NCI-H1417 (cell line): Measurements from ENCODE around the gene OTOA.
"Not testable (repeated sequence)": the region's sequence is repeated elsewhere in the genome, so short reads cannot be mapped to it uniquely, and the experiment has no call there.

ENCODE experiments used
- DNase-seq, 3 experiments: peaks; one replicate each; lab custom pipeline; 2025; lab: John Stamatoyannopoulos, UW

Gene OTOA

GRCh38 chr16:21674456-21674855 lies 10.7 kb downstream of the OTOA start:
- not testable (repeated sequence) for DNase-seq

DNA sequence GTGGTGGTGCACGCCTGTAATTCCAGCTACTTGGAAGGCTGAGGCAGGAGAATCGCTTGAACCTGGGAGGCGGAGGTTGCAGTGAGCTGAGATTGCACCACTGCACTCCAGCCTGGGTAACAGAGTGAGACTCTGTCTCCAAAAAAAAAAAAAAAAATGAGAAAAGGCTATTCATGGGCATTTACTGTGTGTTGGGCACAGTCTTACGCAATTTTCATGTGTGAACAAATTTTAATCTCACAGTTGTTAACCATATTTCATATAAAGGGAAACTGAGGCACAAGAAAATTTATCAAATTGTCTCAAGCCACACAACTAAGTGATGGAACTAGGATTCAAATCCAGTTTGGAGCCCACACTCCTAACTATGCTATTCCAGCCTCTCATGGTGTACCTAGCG lies 16.9 kb downstream of the OTOA start:
- not testable (repeated sequence) for DNase-seq

- no peak for DNase-seq
Measured at GRCh38 chr16:21683184-21683583, 19.4 kb downstream of the OTOA start.

GRCh38 chr16:21684199-21684598 lies 20.4 kb downstream of the OTOA start:
- peak in 1 of 3 experiments; percentile 17 for DNase-seq

GRCh38 chr16:21685034-21685455 lies 21.3 kb downstream of the OTOA start:
- DNase-seq: no peak

DNA sequence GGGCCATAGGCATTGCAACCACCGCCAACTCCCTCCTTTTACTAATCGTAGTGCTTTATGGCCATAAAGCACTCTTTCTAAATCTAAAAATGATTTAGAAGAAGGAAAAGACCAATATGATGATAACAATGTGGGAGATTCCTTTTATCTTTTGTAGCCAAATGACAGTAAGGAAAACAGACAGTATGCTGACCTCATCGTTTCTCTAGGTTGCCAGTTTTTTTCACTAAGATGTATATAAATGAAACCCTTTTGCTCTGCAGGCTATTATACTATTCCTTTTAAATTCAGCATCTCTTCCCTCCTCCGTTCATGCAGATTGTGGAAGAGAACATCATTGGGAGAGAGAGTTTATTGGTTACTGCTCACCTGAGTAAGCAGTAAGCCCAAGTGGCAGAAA lies 25.3 kb downstream of the OTOA start:
- no peak for DNase-seq

DNA sequence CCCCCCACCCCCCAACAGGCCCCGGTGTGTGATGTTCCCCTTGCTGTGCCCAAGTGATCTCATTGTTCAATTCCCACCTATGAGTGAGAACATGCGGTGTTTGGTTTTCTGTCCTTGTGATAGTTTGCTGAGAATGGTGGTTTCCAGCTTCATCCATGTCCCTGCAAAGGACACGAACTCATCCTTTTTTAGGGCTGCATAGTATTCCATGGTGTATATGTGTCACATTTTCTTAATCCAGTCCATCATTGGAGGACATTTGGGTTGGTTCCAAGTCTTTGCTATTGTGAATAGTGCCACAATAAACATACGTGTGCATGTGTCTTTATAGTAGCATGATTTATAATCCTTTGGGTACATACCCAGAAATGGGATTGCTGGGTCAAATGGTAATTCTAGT lies 27.2 kb downstream of the OTOA start:
- DNase-seq: not testable (repeated sequence)

DNA sequence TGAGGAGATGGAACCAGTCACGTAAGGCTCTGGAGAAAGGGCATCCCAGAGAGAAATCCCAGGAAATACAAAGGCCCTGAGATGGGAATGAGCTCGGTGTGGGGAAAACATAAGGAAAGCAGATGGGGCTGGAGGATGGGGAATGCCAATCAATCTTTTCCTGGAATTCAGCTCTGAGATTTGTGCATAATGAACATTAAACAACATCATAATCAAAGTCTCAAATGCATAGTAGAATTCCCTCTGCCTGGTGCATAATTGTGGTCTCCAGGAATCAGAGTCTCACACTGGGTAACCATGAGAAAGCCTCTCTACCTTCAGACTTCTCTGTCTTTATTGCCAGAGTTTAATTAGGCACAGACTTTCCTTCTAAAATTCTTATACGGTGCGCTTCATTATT lies 30.8 kb downstream of the OTOA start:
- DNase-seq: no peak

DNA sequence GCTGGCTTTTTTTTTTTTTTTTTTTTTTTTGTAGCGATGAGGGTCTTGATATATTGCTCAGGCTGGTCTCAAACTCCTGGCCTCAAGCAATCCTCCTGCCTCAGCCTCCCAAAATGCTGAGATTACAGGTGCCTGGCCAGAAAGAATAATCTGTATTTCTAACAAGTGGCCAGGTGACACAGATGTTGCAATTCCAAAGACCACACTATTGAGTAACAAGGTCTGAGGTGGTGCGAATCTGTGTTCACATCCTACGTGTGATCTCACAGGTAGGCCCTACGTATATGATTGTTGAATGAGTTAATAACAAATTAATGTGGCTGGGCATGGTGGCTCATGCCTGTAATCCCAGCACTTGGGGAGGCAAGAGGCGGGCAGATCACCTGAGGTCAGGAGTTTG lies 33.3 kb downstream of the OTOA start:
- no peak for DNase-seq

DNA sequence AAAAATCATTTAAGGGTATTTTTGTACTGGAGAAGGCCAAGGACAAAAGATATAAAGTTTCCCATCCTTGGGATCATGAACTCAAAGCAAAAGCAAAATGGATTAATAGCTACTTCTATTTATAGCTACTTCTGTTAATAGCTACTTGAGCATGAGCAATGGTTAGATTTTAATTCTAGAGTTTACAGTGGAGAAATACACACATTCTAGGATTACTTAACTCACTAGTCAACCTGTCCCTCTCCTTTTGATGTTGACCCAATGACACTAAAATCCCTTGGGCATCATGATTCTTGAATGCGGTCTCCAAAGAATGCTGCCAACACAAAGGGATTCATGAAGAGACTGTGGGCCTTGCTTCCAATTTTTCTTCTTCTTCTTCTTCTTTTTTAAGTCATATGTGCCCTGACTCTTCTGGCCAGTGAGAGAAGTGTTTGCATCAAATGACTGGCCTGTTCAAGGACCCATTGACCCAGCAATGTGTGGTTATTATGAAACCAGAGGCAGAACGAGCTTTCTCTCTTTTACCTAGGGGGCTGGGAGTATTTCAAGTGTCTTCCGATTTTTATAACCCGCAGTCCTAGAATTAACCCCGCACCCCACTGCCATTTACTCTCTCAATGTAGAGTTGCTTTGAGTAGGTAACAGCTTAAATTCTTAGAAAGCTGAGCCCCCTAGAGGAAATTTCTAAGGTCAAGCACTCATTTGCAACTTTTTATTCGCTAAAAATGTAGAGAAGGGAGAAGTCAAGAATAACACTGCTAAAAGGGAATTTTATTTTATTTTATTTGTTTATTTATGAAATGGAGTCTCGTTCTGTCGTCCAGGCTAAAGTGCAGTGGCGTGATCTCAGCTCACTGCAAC lies 34.6 kb downstream of the OTOA start:
- DNase-seq: no peak

- DNase-seq: no peak
Measured at GRCh38 chr16:21701271-21701670, 37.5 kb downstream of the OTOA start.

DNA sequence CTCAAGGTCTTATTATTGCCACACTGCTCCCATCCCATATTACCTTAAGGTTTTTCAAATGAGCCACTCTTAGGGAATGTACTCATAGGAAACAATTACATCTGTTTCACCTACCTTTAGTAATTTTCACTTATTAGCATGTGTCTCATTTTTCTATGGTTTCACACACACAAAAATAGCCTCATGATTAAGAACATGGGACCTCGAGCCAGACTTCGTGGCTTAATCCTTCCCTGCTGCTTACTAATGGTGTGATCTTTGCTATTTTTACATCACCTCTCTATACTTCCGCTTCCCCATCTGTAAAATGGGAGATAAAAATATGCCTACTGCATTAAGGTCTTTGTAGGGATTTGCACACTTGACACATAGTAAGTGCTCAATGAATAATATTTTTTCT lies 38.5 kb downstream of the OTOA start:
- DNase-seq: no peak

- no peak for DNase-seq
Measured at GRCh38 chr16:21703156-21703555, 39.4 kb downstream of the OTOA start.

GRCh38 chr16:21703589-21704174 lies 39.9 kb downstream of the OTOA start:
- DNase-seq: no peak

DNA sequence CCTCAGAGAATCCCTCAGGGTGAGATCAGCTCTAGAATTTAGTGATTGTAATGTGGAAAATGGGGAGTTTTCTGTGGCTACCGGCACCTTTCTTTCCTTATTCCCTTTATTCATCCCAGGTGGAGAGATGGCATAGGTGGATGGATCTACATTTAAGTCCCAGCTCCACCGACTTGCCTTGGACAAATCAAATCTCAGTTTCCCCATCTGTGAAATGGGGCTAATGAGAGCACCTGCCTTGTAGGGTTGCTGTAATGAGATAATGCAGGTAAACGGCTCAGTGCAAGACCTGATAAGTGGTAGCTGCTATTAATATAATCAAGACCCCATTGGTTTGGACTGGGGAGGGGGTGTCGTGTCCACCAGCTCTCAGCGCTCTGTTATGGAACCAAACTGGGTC lies 40.5 kb downstream of the OTOA start:
- DNase-seq: no peak

GRCh38 chr16:21704733-21705132 lies 41.0 kb downstream of the OTOA start:
- no peak for DNase-seq

DNA sequence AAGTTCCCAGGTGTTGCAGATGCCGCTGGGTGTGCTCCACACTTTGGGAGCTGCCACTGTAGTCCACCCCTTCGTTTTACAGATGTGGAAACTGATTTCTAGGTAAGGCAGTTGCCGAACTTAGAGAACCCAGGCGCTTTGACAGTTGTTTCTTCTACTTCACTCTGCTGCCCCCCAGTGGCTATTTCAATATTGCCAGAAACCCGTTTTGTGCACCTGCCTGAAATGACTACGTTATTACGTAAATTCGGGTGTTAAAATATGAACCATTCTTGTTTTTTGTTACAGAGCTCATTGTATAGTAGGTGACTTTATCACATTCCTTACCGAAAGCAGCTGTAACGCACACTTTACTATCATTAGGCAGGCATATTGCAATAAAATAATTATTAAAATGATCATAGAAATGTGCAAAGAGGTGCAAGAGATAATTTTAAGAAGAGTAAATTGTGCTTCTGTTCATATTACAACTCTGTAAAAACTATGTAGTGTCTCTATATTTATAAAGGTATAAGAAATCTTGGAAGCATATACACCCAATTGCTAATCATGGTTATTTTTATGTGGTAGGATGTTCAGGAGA lies 44.9 kb downstream of the OTOA start:
- peak; percentile 50 to 80 (median 65) for DNase-seq

DNA sequence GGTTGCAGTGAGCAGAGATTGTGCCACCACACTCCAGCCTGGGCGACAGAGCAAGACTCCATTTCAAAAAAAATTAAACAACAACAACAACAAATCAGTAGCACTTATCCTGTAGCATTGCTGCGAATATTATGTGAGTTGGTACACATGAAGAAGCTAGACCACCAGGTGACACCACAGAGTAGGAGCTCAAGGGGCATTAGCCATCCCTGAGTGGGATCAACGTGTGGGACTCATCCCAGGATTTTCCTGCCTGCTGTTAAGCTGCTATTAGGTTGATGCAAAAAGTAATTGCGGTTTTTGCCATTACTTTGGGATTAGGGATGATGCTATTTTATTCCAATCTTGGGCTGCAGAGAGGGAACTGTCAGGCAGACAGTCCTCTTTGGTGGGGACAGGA lies 47.2 kb downstream of the OTOA start:
- DNase-seq: no peak

DNA sequence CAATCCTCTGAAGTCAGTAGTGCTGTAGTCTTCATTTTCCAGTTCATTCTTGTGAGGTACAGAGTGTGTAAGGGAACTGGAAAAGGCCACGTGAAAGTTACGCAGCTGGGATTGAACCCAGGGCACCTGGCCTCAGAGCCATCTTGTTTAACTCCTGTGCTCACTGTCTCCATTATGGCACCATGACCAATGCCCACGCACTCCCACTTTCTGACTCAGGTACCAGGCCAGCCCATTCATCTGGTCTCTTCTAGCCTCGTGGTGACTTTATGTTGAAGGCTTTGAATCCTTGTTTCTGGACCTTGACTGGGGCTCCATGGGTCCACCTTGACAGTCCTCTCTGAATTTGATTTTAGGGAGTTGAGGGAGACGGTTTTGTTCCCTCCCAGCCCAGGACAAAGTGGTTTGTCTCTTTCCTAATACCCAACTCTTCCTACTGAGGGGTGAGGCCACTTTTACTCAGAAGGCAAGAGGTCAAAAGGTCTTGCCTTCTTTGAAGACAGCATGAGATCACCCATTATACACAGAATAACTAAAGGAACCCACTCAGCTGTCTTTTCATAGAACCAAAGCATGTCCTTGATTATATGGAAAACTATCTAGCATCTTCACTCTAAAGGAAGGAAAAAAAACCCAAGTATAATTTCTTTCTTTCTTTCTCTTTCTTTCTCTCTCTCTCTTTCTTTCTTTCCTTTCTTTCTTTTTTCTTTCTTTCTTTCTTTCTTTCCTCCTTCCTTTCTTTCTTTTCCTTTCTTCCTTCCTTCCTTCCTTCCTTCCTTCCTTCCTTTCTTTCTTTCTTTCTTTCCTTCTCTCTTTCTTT lies 50.0 kb downstream of the OTOA start:
- no peak for DNase-seq

GRCh38 chr16:21714369-21714618 lies 50.5 kb downstream of the OTOA start:
- not testable (repeated sequence) for DNase-seq

DNA sequence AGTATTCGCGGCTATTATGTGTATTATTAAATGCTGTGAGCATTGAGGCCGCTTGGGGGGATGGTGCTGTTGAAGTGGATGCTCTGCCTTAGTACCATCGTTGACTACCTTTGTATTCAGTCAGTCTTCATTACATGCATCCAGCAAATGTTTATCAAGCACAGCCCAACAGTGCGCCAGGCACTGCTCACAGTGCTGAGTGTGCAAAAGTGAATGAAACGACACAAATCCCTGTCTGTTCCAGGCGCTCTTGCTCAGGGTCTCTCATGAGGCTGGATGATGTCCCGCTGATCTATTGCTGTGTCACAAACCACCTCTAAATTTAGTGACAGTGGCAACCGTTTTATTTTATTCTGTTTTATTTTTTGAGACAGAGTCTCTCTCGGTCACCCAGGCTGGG lies 53.8 kb downstream of the OTOA start:
- no peak for DNase-seq

- no peak for DNase-seq
Measured at GRCh38 chr16:21719283-21719682, 55.5 kb downstream of the OTOA start.

DNA sequence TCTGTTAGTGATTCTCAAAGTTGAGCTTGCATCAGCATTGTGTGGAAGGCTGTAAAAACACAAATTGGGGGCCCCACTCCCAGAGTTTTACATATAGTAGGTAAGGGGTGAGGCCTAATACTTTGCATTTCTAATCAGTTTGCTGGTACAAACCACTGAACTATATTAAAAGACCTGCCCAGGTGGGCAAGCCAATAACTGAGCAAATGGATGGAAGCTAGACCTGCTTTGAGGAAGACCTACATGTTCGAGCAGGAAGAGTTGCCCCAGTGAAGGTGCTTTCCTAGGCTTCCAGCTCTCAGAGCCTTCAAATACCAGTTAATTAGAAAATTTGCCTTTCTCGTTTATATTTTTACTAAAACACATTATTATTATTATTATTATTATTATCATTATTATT lies 56.8 kb downstream of the OTOA start:
- no peak for DNase-seq
